K562 (cell line): ENCODE data around the gene MAGI1.

Experiments used
- CTCF ChIP-seq, 3 experiments: IDR thresholded peaks in 2 of 3; conservative IDR thresholded peaks in 1 of 3; 2 replicates each; pipeline ENCODE4 v1.5.1; 2011 to 2012; ENCODE audit warnings: low read length in 3 of 3, mild to moderate bottlenecking in 3 of 3, control low read depth in 2 of 3, improper control_type of control experiment in 1 of 3, inconsistent platforms in 1 of 3, low read depth in 1 of 3, mixed read lengths in 1 of 3, moderate library complexity in 1 of 3; ENCODE audit not compliant: insufficient read depth in 2 of 3
- POLR2AphosphoS5 ChIP-seq: IDR thresholded peaks from 2 replicates; pipeline ENCODE4 v1.6.1; 2011; ENCODE audit warnings: mild to moderate bottlenecking, low read depth, low read length, moderate library complexity; ENCODE audit not compliant: control insufficient read depth, insufficient read depth
- STAT6 ChIP-seq: sonication (generic); formaldehyde crosslinking; IDR thresholded peaks from 2 replicates; pipeline ENCODE4 v1.8.1; 2023; ENCODE audit warnings: mild to moderate bottlenecking, missing genetic modification reagents
- ZFX ChIP-seq: sonication (generic); formaldehyde crosslinking; IDR thresholded peaks from 2 replicates; pipeline ENCODE4 v1.8.0; 2022; ENCODE audit warnings: mild to moderate bottlenecking, missing genetic modification reagents, moderate library complexity

DNA sequence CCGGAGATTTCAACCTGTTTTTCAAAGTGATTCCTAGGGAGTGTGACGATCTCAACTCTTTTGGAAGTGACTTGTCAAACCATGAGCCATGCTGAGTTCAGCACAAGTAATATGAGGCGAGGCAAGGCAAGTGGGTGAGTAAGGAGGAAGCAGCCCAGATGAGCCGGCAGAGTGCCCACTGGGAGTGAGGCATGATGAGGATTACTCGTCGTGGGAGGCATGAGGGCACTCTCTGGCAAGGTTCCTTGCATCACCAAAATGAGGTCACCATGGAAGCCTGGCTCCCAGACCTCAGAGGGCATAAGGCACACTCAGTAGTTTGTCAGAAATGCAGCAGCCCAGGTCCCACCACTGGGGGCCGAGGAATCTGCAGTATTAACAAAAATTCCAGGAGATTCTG lies 636.1 kb downstream of the MAGI1 start:
- no peak for TF ChIP-seq CTCF (IDR thresholded peaks at IDR 0.05 in 2 of 3, conservative IDR thresholded peaks at IDR 0.05 in 1 of 3; ENCODE audit: insufficient read depth in 2 of 3, low read depth in 1 of 3, low read length in 3 of 3)
- TF ChIP-seq POLR2AphosphoS5: no peak
- TF ChIP-seq ZFX (CRISPR knock-in tag): no peak
- TF ChIP-seq STAT6 (CRISPR knock-in tag): no peak
